ENCODE data around the gene HSD17B4.
"Not testable (repeated sequence)": the region's sequence is repeated elsewhere in the genome, so short reads cannot be mapped to it uniquely, and the experiment has no call there.

DNA sequence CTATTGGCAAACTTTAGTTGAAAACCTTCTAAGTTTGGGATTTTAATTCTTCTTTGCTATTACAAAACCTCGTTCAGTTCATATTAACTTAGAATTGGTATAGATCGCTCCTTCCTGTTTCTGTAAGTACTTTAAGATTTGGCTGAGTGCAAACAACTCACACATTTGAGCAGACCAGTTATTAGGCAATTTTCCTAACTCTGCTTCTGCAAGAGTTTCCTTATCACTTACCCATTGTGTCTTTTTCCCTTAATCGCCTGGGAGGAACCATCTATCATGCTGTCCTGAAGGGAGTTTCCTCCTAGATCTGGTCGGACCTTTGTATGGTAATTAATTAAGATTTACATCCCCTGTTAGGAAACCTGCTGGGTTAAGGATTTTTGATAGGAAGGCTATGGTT is 24.7 kb upstream of the HSD17B4 start:
- TF ChIP-seq, protein P1, sequence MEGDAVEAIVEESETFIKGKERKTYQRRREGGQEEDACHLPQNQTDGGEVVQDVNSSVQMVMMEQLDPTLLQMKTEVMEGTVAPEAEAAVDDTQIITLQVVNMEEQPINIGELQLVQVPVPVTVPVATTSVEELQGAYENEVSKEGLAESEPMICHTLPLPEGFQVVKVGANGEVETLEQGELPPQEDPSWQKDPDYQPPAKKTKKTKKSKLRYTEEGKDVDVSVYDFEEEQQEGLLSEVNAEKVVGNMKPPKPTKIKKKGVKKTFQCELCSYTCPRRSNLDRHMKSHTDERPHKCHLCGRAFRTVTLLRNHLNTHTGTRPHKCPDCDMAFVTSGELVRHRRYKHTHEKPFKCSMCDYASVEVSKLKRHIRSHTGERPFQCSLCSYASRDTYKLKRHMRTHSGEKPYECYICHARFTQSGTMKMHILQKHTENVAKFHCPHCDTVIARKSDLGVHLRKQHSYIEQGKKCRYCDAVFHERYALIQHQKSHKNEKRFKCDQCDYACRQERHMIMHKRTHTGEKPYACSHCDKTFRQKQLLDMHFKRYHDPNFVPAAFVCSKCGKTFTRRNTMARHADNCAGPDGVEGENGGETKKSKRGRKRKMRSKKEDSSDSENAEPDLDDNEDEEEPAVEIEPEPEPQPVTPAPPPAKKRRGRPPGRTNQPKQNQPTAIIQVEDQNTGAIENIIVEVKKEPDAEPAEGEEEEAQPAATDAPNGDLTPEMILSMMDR (IDR thresholded peaks at IDR 0.05): not testable (repeated sequence)
- TF ChIP-seq POLR2AphosphoS5 (IDR thresholded peaks at IDR 0.05); POLR2A (IDR thresholded peaks at IDR 0.05); EP300 (IDR thresholded peaks at IDR 0.05; ENCODE audit: low read depth): not testable (repeated sequence)

Data from transverse colon (tissue), 4 donors.